GM12878 (cell line): ENCODE measurements around the gene FLVCR2. TPM values are rescaled to one million over a fixed set of nuclear protein-coding genes. Genes with fewer than 3 reads are reported as not detected.
"Not testable (repeated sequence)": the region's sequence is repeated elsewhere in the genome, so short reads cannot be mapped to it uniquely, and the experiment has no call there.

Experiments
- ATAC-seq: fragments of 200-7000 bp; cut with Tn5 transposase; 3 replicates; pipeline ENCODE4 v1.9.1; 2020; ENCODE audit warnings: mild to moderate bottlenecking, moderate library complexity
- BruUV-seq: library from RNA; stranded (reverse); fragments of 400-500 nt; replicated peaks from 2 replicates; lab custom pipeline; 2021; lab: Mats Ljungman, UMichigan
- CTCF ChIA-PET: fragments of 300-600 bp; sonication (Branson Sonifier 250); formaldehyde crosslinking; extraction: SDS; loops from one replicate; lab custom pipeline; 2021; ENCODE audit warnings: inconsistent platforms; lab: Yijun Ruan, JAX
- POLR2A ChIA-PET: fragments of 350-600 bp; formaldehyde crosslinking; extraction: SDS; loops from one replicate; lab custom pipeline; 2021; ENCODE audit warnings: inconsistent platforms; lab: Charles Lee
- RAD21 ChIA-PET: fragments of 300-600 bp; sonication (Branson Sonifier 250); formaldehyde crosslinking; loops from one replicate; lab custom pipeline; 2023; ENCODE audit warnings: antibody characterized with exemption; ENCODE audit not compliant: unreplicated experiment; lab: Charles Lee
- SMC1A ChIA-PET: fragments of 300-600 bp; sonication (Branson Sonifier 250); formaldehyde crosslinking; loops from one replicate; lab custom pipeline; 2023; ENCODE audit not compliant: unreplicated experiment, uncharacterized antibody; lab: Charles Lee
- DNase-seq: peaks from one replicate; pipeline ENCODE4 v3.0.0-alpha.2; 2011; ENCODE audit warnings: low read depth, low spot score
- FAIRE-seq: peaks from 3 replicates; lab custom pipeline; 2011; peaks lifted over from hg19 to GRCh38; lab: Jason Lieb, UNC
- H2AFZ ChIP-seq: 2 replicates; pipeline ENCODE4 v1.6.0; 2011; ENCODE audit warnings: low read depth, low read length, control low read depth; ENCODE audit not compliant: control insufficient read depth
- H3K27ac ChIP-seq: 2 replicates; pipeline ENCODE4 v1.5.1; 2011; ENCODE audit warnings: control low read depth; ENCODE audit not compliant: control insufficient read depth, insufficient read depth
- H3K27me3 ChIP-seq, 2 experiments: replicated peaks in 1 of 2; 2 replicates each; pipeline versions ENCODE4 v1.6.0 to v1.6.1; 2011; ENCODE audit warnings: low read length in 1 of 2; ENCODE audit not compliant: control insufficient read depth in 2 of 2, insufficient read depth in 2 of 2
- H3K36me3 ChIP-seq, 2 experiments: 2 replicates each; pipeline ENCODE4 v1.5.1; 2011; ENCODE audit warnings: low read length in 1 of 2; ENCODE audit not compliant: control insufficient read depth in 2 of 2, insufficient read depth in 2 of 2
- H3K4me1 ChIP-seq: 2 replicates; pipeline ENCODE4 v1.6.1; 2011; ENCODE audit warnings: mild to moderate bottlenecking, low read length, moderate library complexity, mixed read lengths; ENCODE audit not compliant: control insufficient read depth, insufficient read depth
- H3K4me2 ChIP-seq: 2 replicates; pipeline ENCODE4 v1.6.0; 2011; ENCODE audit warnings: control low read depth; ENCODE audit not compliant: control insufficient read depth, insufficient read depth
- H3K4me3 ChIP-seq: fragments of 200-600 bp; sonication (generic); 2 replicates; pipeline ENCODE4 v1.5.1; 2016
- H3K79me2 ChIP-seq: 2 replicates; pipeline ENCODE4 v1.6.0; 2011; ENCODE audit warnings: low read length; ENCODE audit not compliant: control insufficient read depth, insufficient read depth
- H3K9ac ChIP-seq: 2 replicates; pipeline ENCODE4 v1.8.0; 2011; ENCODE audit warnings: low read length, control low read depth, mixed read lengths; ENCODE audit not compliant: control insufficient read depth, insufficient read depth
- H3K9me3 ChIP-seq: replicated peaks from 3 replicates; pipeline ENCODE4 v1.5.1; 2011; ENCODE audit warnings: mild to moderate bottlenecking, low read length; ENCODE audit not compliant: control insufficient read depth, insufficient read depth
- H4K20me1 ChIP-seq: 2 replicates; pipeline ENCODE4 v1.6.0; 2011; ENCODE audit not compliant: control insufficient read depth, insufficient read depth
- CBX5 ChIP-seq: sonication (generic); IDR thresholded peaks from 2 replicates; pipeline ENCODE4 v1.6.1; 2016; ENCODE audit warnings: low read depth, moderate library complexity, mild to moderate bottlenecking, inconsistent platforms
- CEBPB ChIP-seq, 2 experiments: fragments of 150-350 bp in 1 of 2; IDR thresholded peaks; 2 replicates each; pipeline ENCODE4 v1.6.1; 2012 to 2014; ENCODE audit warnings: low read depth in 2 of 2, low read length in 2 of 2, borderline replicate concordance in 1 of 2, inconsistent platforms in 1 of 2
- FOXK2 ChIP-seq: fragments of 450-650 bp; IDR thresholded peaks from 2 replicates; pipeline ENCODE4 v1.6.1; 2017; ENCODE audit warnings: mild to moderate bottlenecking, moderate library complexity
- JUND ChIP-seq: IDR thresholded peaks from 2 replicates; pipeline ENCODE4 v1.6.1; 2012; ENCODE audit warnings: low read depth, mild to moderate bottlenecking, low read length, improper control_type of control experiment, moderate library complexity
- SMARCA5 ChIP-seq: fragments of 450-650 bp; IDR thresholded peaks from 2 replicates; pipeline ENCODE4 v1.6.1; 2017; ENCODE audit warnings: mild to moderate bottlenecking
- SPI1 ChIP-seq: IDR thresholded peaks from 2 replicates; pipeline ENCODE4 v1.6.1; 2011; ENCODE audit warnings: low read depth, mild to moderate bottlenecking, low read length, moderate library complexity, borderline replicate concordance; ENCODE audit not compliant: insufficient read depth
- YBX1 ChIP-seq: fragments of 450-650 bp; IDR thresholded peaks from 2 replicates; pipeline ENCODE4 v1.6.1; 2016; ENCODE audit warnings: antibody characterized with exemption
- WGBS: methylation state at CpG from one replicate; pipeline ENCODE4 v1.1.6; 2016; ENCODE audit warnings: low lambda C conversion rate; ENCODE audit not compliant: insufficient replicate concordance, insufficient coverage; ENCODE audit errors: missing lambda C conversion rate; 5-methylcytosine and 5-hydroxymethylcytosine counted together
- in situ Hi-C: fragments of 300-500 bp; cut with MboI; formaldehyde crosslinking; loops from 9 replicates; pipeline ENCODE4 v1.14.3; 2018; ENCODE audit warnings: mixed read lengths
- intact Hi-C: fragments of 100-400 bp; cut with micrococcal nuclease; formaldehyde crosslinking; loops from one replicate; pipeline ENCODE4 v1.14.2; 2022; ENCODE audit not compliant: unreplicated experiment
- polyA plus RNA-seq, 11 experiments: library from polyadenylated mRNA; depleted of rRNA in 4 of 11; unstranded in 6 of 11; stranded (reverse) in 5 of 11; fragments of >200 nt; fragmentation: Nextera tagmentation in 4 of 11; fragmentation: Illumina TruSeq in 1 of 11; extraction: Ambion mirVana in 4 of 11; extraction: Trizol in 1 of 11; gene quantifications; 1 replicate in 1 of 11; 2 replicates in 10 of 11; pipeline versions ENCODE4 v1.2.1 to v1.2.3, GENCODE V29; 2011 to 2016; ENCODE audit warnings: inconsistent platforms in 2 of 11, missing spikeins in 2 of 11, low read depth in 1 of 11
- total RNA-seq, 4 experiments: library from RNA; depleted of rRNA in 3 of 4; stranded (reverse); fragments of >200 nt in 3 of 4; fragmentation: Illumina TruSeq in 1 of 4; extraction: Trizol in 1 of 4; gene quantifications; 2 replicates each; pipeline versions ENCODE4 v1.2.1 to v1.2.3, GENCODE V29; 2013 to 2021

The FLVCR2 gene
- total and polyA plus RNA-seq, 10 of the 15 experiments (the other 5 are each of a cell fraction or from before 2014, with no cell fraction given): 0.24 to 3.7 (median 1.6) TPM

GRCh38 chr14:75595226-75595625 is 16.8 kb downstream of the FLVCR2 start:
- no TSS peak for BruUV-seq
- ChIA-PET POLR2A (no interaction called here), RAD21 (no interaction called here), CTCF (interaction anchor here (1.3 kb wide), 1 partner anchor 18 kb away, joined by 3 read pairs; no protein-coding TSS in a partner anchor), SMC1A (no interaction called here)
- H3K36me3 ChIP-seq: no peaks in the 10 kb centered on the region
- no peak overlapping the region for H3K27ac ChIP-seq
- DNase-seq (no peak), FAIRE-seq (no peak), ATAC-seq (no peak)
- no peaks in the 10 kb centered on the region for H3K79me2 ChIP-seq
- H3K27me3 ChIP-seq: no peaks in the 10 kb centered on the region
- intact Hi-C loops: no loop called here
- WGBS: 96% methylated on average over 3 of the region's 3 CpGs
- in situ Hi-C loops: no loop called here
- H2AFZ ChIP-seq: no peak overlapping the region
- no peak overlapping the region for H3K4me2 ChIP-seq
- no peaks in the 10 kb centered on the region for H3K4me1 ChIP-seq
- H4K20me1 ChIP-seq: no peaks in the 10 kb centered on the region
- H3K4me3 ChIP-seq: no peak overlapping the region
- H3K9ac ChIP-seq: no peak overlapping the region
- H3K9me3 ChIP-seq: peaks cover 8% of the 10 kb centered on the region; the same call in 1 of the 3 replicates
- TF ChIP-seq SMARCA5: no peak
- no peak for TF ChIP-seq JUND
- no peak for TF ChIP-seq CBX5
- TF ChIP-seq CEBPB (IDR thresholded peaks at IDR 0.05; ENCODE audit: borderline replicate concordance in 1 of 2, low read depth in 2 of 2, low read length in 2 of 2): no peak
- TF ChIP-seq FOXK2: no peak

- Histone ChIP-seq H3K4me1 (no peaks in the 10 kb centered on the region), H3K36me3 (no peaks in the 10 kb centered on the region), H3K4me3 (no peak overlapping the region), H4K20me1 (no peaks in the 10 kb centered on the region), H3K27me3 (no peaks in the 10 kb centered on the region), H3K79me2 (no peaks in the 10 kb centered on the region), H3K27ac (no peak overlapping the region), H3K4me2 (no peak overlapping the region), H3K9me3 (peaks cover 2% of the 10 kb centered on the region; the same call in 1 of the 3 replicates), H2AFZ (no peak overlapping the region), H3K9ac (no peak overlapping the region)
- in situ Hi-C loops: no loop called here
- CTCF ChIA-PET: interaction anchor here (1.5 to 3.2 kb wide), 2 partner anchors 19 to 60 kb away, joined by 4 to 11 read pairs; partner anchors contain the start of gene FLVCR2
- TF ChIP-seq YBX1 (no peak), SPI1 (peak; percentile 50; the same call in 1 of the 2 replicates)
- DNase-seq: no peak
- RAD21 ChIA-PET: no interaction called here
- 13% methylated on average over 3 of the region's 3 CpGs for WGBS
- no peak for ATAC-seq
- POLR2A ChIA-PET: interaction anchor here (0.7 kb wide), 1 partner anchor 55 kb away, joined by 3 read pairs; no protein-coding TSS in a partner anchor
- intact Hi-C loops: no loop called here
- SMC1A ChIA-PET: interaction anchor here (0.6 kb wide), 1 partner anchor 589 kb away, joined by 3 read pairs; no protein-coding TSS in a partner anchor
- BruUV-seq: no TSS peak
- no peak for FAIRE-seq
Measured at GRCh38 chr14:75597149-75597548, 18.7 kb downstream of the FLVCR2 start.

- FAIRE-seq, intact Hi-C loops, SMC1A ChIA-PET, ATAC-seq, H3K27me3 ChIP-seq, H4K20me1 ChIP-seq, H3K4me2 ChIP-seq, POLR2A ChIA-PET, H3K9me3 ChIP-seq, H3K27ac ChIP-seq, H3K4me3 ChIP-seq, H3K9ac ChIP-seq, H3K36me3 ChIP-seq, in situ Hi-C loops, H2AFZ ChIP-seq, H3K79me2 ChIP-seq, BruUV-seq, DNase-seq, H3K4me1 ChIP-seq: not testable (repeated sequence)
- ChIA-PET RAD21 (interaction anchor here (4.5 kb wide), 1 partner anchor 22 kb away, joined by 16 read pairs; the partner anchor contains the start of gene FLVCR2), CTCF (interaction anchor here (1.1 kb wide), 1 partner anchor 17 kb away, joined by 3 read pairs; no protein-coding TSS in a partner anchor)
- 33% methylated on average over 1 of the region's 1 CpG for WGBS
Measured at GRCh38 chr14:75600100-75600499, 21.7 kb downstream of the FLVCR2 start.
